Kasumi-1 (cell line): Measurements from ENCODE around the gene ELN.

Source experiments
- DNase-seq, 2 experiments: peaks; one replicate each; lab custom pipeline; 2025; lab: John Stamatoyannopoulos, UW

Gene ELN

DNA sequence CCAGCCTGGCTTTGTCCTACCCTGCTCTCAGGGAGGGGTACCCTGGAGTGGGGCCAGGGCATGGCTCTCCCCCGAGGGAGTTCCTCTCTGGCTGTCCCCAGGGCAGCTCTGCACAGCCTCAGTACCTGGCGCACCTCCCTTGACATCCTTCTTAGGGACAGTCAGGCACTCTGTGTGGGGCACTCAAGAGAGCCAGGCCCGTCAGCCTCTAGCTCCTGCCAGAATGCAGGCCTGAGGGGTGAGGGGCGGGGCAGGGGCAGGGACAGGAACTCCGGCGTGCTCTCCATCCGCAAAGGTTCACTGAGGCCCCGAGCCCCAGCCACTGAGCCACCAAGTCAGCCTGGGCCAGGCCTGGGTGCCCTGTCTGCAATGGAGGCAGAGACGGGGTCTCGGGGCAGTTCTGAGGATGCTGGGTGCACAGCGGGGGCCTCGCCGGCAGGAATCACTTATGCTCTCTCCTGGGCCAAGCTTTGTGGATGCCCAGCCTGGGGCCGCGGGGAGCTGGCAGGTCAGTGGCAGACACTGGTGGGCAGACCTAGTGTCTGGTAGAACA is 65.8 kb downstream of the ELN start:
- no peak for DNase-seq

DNA sequence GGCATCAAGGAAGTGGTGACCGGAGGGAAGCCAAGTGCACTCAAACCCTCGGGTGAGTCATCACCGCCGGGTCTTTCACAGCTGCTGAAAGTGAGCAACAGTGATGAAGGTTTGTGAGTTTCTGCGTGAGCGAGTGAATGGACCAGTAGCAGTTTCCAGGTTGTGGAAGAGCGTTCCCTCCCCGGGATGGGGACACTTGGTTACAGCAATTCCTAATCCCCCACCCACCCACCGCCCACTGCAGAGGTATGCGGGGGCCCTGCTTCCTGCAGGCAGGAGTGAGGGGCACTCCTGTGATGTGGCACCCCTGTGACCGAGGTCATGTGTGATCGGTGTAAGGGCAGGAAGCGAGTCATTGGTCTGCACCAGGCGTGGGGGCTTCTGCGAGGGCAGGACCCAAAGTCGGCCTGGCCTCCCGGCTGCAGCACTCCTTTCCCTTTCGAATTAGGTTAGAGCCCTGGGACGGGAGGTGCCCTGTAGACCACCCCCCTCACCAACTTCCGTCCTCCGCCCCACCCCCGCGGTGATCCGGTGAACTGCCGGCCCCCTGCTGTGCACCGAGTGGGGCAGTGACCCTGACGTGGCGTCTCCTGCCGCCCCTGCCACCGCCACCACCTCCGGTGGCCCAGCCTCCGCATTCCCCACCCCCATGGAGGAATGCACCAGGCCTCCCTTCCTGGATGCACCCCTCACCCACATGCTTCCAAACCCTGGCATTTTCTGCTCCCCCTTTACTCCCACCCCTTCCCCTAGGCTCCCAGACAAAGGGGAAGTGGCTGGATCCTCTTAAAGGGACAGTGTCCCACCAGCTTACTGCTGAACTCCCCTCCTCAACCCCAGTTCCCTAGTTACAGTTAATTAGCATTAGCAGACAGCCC is 66.5 kb downstream of the ELN start:
- DNase-seq = peak; percentile 75 to 82

DNA sequence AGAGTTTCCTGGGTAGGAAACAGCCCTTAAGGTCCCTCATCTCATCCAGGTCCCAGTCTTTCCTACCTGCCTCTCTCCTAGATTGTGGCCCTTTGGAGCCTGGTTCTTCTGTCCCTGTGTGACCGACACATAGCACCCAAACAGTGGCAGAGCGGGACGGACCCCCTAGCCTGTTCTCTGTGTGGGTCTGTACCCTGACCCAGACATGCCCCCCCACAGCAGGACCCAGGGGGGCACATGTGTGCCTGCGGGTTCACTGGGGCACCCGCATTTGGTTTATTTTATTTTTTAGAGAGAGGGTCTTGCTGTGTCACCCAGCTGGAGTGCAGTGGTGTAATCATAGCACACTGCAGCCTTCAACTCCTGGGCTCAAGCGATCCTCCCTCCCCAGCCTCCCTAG is 67.2 kb downstream of the ELN start:
- DNase-seq = no peak

GRCh38 chr7:74097937-74098614 is 70.1 kb downstream of the ELN start:
- no peak for DNase-seq

DNA sequence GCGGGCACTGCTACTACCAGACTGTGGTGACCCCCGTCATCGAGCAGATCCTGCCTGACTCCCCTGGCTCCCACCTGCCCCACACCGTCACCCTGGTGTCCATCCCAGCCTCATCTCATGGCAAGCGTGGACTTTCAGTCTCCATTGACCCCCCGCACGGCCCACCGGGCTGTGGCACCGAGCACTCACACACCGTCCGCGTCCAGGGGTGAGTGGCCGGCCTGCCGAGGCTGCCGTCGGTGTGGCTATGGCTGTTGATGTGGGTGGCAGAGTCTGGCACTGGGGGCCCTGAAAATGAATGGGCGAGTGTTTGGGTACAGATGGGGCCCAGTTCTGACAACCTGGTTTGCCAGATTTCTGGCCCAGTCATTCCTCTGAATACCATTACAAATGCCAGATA is 71.1 kb downstream of the ELN start:
- DNase-seq = no peak

DNA sequence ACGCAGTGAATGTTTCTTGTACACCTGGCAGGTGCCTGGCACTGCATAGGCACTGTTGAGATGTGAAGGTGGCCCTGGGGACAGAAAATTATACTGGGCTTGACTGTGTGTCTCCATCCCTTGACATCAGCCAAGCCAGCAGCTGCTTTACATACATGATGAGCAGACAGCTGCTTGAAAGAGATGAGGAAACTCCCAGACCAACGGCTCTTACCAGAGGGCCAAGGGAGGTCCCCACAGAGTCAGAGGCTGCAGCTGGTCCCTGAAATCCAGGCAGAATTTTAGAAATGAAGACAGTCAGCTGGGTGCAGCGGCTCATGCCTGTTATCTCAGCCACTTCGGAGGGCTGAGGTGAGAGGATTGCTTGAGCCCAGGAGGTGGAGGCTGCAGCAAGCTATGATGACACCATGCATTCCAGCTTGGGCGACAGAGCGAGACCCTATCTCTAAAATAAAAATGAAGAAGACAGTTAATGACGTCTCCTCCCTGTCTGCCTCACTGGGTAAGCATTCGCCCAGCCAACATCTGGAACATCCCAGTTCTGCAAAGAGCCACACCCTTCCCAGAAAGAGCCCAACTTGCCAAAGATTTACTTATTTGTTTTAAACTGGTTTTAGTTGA is 73.2 kb downstream of the ELN start:
- DNase-seq = no peak

GRCh38 chr7:74103219-74103772 is 75.3 kb downstream of the ELN start:
- no peak for DNase-seq

DNA sequence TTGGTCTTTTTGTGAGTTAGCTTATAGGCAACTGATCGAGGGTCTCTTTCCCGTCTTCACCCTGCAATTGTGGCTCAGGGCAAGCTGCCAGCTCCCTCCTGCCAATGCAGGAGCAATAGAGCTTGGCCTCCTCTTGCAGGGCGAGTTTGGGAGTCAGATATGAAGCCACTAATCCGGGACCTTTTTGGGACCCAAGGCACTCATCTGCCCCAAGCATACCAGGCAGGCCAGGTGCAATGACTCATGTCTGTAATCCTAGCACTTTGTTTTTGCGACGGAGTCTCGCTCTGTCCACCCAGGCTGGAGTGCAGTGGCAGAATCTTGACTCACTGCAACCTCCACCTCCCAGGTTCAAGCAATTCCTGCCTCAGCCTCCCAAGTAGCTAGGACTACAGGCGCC is 76.7 kb downstream of the ELN start:
- no peak for DNase-seq

- no peak for DNase-seq
Observed at GRCh38 chr7:74105992-74106391, 78.0 kb downstream of the ELN start.

- DNase-seq = no peak
Observed at GRCh38 chr7:74106846-74107245, 78.9 kb downstream of the ELN start.

DNA sequence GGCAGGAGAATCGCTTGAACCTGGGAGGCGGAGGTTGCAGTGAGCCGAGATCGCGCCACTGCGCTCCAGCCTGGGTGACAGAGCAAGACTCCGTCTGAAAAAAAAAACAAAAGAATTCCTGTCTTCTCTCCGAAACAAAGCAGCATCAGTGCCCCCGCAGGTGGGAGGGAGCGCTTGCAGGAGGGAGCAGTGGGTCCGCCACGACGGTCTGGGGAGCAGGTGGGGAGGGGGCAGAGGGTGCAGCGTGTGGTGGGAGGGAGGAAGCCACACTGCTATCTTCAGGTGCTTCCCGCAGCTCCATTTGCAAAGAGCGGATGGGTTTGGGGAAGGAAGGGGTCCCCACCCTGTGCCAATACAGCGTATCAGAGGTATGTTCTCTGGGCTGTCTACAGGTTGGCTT is 87.4 kb downstream of the ELN start:
- DNase-seq = no peak

DNA sequence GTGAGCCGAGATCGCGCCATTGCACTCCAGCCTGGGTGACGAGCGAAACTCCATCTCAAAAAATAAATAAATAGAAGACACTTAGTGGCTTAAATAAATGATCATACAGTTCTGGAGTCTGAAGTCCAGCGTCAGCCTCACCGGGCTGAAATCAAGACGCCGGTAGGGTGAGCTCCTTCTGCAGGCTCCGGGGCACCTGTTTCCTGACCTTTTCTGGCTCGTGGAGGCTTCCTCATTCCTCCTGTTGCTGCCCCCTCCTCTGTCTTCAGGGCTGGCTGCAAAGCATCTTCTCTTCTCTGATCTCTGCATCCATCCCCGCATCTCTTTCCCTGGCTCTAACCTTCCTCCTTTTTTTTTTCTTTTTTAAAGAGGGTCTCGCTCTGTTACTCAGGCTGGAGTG is 88.4 kb downstream of the ELN start:
- DNase-seq = no peak
